HT1080 (cell line): ENCODE results near the gene STX19. TPM values are rescaled to one million over a fixed set of nuclear protein-coding genes. Genes with fewer than 3 reads are reported as not detected.
A peak's percentile ranks its signal among the peaks of the same experiment; 100 is the strongest.

Experiments used
- DNase-seq: peaks from one replicate; pipeline ENCODE4 v3.0.0-alpha.2; 2015; ENCODE audit warnings: low read depth
- total RNA-seq: library from RNA; depleted of rRNA; stranded (reverse); fragments of >200 nt; shearing (Covaris generic); gene quantifications from 2 replicates; pipeline ENCODE4 v1.2.3, GENCODE V29; 2014

STX19 gene
- total RNA-seq, 1 experiment from 2014 or later = not detected

GRCh38 chr3:94036909-94037507, 8.6 kb upstream of the STX19 start:
- DNase-seq = peak; percentile 36

- no peak for DNase-seq
Observed at GRCh38 chr3:94026623-94027022, 1.8 kb downstream of the STX19 start.

- DNase-seq = no peak
Observed at GRCh38 chr3:94024385-94024784, 4.0 kb downstream of the STX19 start.

GRCh38 chr3:94020293-94020692, 8.1 kb downstream of the STX19 start:
- no peak for DNase-seq

- no peak for DNase-seq
Observed at GRCh38 chr3:94019659-94020058, 8.7 kb downstream of the STX19 start.

- DNase-seq = no peak
Observed at GRCh38 chr3:94015025-94015424, 13.4 kb downstream of the STX19 start.

- DNase-seq = no peak
Observed at GRCh38 chr3:94012185-94012584, 16.2 kb downstream of the STX19 start.

- DNase-seq = no peak
Observed at GRCh38 chr3:94011233-94011711, 17.1 kb downstream of the STX19 start.

- DNase-seq = no peak
Observed at GRCh38 chr3:94009608-94010007, 18.8 kb downstream of the STX19 start.

- DNase-seq = no peak
Observed at GRCh38 chr3:94008253-94008652, 20.1 kb downstream of the STX19 start.

GRCh38 chr3:94004301-94004910, 24.0 kb downstream of the STX19 start:
- DNase-seq = peak; percentile 42

GRCh38 chr3:94001827-94002495, 26.4 kb downstream of the STX19 start:
- no peak for DNase-seq

- DNase-seq = no peak
Observed at GRCh38 chr3:94001191-94001590, 27.2 kb downstream of the STX19 start.

GRCh38 chr3:93994056-93994455, 34.3 kb downstream of the STX19 start:
- DNase-seq = peak; percentile 29

GRCh38 chr3:93992207-93992606, 36.2 kb downstream of the STX19 start:
- DNase-seq = no peak

- DNase-seq = no peak
Observed at GRCh38 chr3:93991631-93992030, 36.8 kb downstream of the STX19 start.

- no peak for DNase-seq
Observed at GRCh38 chr3:93989241-93989640, 39.2 kb downstream of the STX19 start.

- no peak for DNase-seq
Observed at GRCh38 chr3:93988764-93989163, 39.6 kb downstream of the STX19 start.

- DNase-seq = peak; percentile 33
Observed at GRCh38 chr3:93988283-93988682, 40.1 kb downstream of the STX19 start.

GRCh38 chr3:93984618-93985017, 43.8 kb downstream of the STX19 start:
- DNase-seq = no peak

- DNase-seq = no peak
Observed at GRCh38 chr3:93983408-93983807, 45.0 kb downstream of the STX19 start.

- no peak for DNase-seq
Observed at GRCh38 chr3:93981649-93982048, 46.7 kb downstream of the STX19 start.
